Effector memory CD4-positive, alpha-beta T cell (primary cell): ENCODE data around the gene TMEM69.
"Not testable (repeated sequence)": the region's sequence is repeated elsewhere in the genome, so short reads cannot be mapped to it uniquely, and the experiment has no call there.

Source experiments
- DNase-seq, 3 donors: peaks; one replicate each; pipeline ENCODE4 v3.0.0-alpha.2; 2020
- H3K27ac ChIP-seq: 2 replicates; pipeline ENCODE4 v1.7.0; 2013; ENCODE audit warnings: mild to moderate bottlenecking, low read length, moderate library complexity; ENCODE audit not compliant: insufficient read depth, poor library complexity, severe bottlenecking
- H3K27me3 ChIP-seq: replicated peaks from 2 replicates; pipeline ENCODE4 v1.7.0; 2013; ENCODE audit warnings: mild to moderate bottlenecking, low read length; ENCODE audit not compliant: insufficient read depth, control insufficient read depth, poor library complexity, severe bottlenecking
- H3K36me3 ChIP-seq: 2 replicates; pipeline ENCODE4 v1.7.0; 2013; ENCODE audit warnings: mild to moderate bottlenecking, low read length, moderate library complexity; ENCODE audit not compliant: control insufficient read depth, insufficient read depth
- H3K4me1 ChIP-seq: 2 replicates; pipeline ENCODE4 v1.7.0; 2013; ENCODE audit warnings: low read length, mild to moderate bottlenecking; ENCODE audit not compliant: control insufficient read depth, insufficient read depth, poor library complexity, severe bottlenecking
- H3K4me3 ChIP-seq: 2 replicates; pipeline ENCODE4 v1.7.0; 2013; ENCODE audit warnings: low read length, low read depth, mild to moderate bottlenecking; ENCODE audit not compliant: insufficient read depth, poor library complexity, severe bottlenecking
- H3K9me3 ChIP-seq: 2 replicates; pipeline ENCODE4 v1.7.0; 2013; ENCODE audit warnings: mild to moderate bottlenecking, low read length, moderate library complexity; ENCODE audit not compliant: control insufficient read depth

Gene TMEM69

DNA sequence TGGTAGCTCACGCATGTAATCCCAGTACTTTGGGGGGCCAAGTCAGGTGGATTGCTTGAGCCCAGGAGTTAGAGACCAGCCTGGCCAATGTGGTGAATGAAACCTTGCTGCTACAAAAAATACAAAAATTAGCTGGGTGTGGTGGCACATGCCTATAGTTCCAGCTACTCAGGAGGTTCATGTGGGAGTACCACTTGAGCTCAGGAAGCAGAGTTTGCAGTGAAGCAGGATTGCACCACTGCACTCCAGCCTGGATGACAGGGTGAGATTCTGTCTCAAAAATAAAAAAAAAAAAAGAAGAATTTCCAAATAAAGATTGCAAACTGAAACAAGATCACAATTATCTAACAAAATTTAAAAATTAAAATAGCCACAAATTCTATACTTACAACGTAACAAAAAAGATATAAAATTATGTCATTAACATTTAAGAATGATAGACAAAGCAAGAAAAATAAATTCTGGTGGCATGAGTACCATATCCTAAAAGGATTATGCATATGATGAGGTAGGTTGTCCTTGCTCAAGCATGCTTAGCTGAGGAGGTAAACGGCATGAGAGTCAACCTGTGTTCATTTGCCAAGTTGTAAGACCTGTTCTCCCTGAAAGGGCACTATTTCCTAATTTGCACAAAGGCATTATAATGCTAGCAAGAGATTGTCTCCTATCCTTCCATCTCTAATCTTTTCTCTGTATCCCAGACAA lies 42.2 kb downstream of the TMEM69 start:
- no peak for DNase-seq
- Histone ChIP-seq H3K4me3 (no peak overlapping the region), H3K9me3 (no peaks in the 10 kb centered on the region), H3K27me3 (no peaks in the 10 kb centered on the region), H3K4me1 (no peaks in the 10 kb centered on the region), H3K27ac (no peak overlapping the region), H3K36me3 (no peaks in the 10 kb centered on the region)

DNA sequence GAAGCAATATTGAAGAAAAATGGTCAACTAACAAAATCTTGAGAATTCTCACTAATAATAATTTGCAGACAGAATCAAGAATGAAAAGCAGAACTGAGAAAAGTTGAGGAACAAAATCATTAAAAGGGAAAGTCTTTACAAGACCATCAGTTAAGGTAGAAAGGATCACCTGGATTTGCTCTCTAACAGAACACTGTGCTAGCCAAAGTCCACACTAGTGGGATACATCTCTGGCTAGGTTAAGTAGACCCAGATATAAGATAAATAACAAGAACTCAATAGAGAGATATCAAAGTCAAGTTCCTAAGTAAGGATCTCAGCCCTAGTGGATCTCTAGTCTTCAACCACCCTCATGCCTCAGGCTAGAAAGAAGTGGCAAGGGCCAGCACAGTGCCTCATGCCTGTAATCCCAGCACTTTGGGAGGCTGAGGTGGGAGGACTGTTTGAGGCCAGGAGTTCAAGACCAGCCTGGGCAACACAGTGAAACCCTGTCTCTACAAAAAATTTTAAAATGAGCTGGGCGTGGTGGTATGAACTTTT lies 42.9 kb downstream of the TMEM69 start:
- Histone ChIP-seq H3K4me3 (no peak overlapping the region), H3K27ac (no peak overlapping the region), H3K36me3 (no peaks in the 10 kb centered on the region), H3K27me3 (no peaks in the 10 kb centered on the region), H3K4me1 (no peaks in the 10 kb centered on the region), H3K9me3 (no peaks in the 10 kb centered on the region)
- DNase-seq, result no peak

GRCh38 chr1:45739137-45739536 lies 51.2 kb downstream of the TMEM69 start:
- no peak for DNase-seq
- no peak overlapping the region for H3K4me3 ChIP-seq

DNA sequence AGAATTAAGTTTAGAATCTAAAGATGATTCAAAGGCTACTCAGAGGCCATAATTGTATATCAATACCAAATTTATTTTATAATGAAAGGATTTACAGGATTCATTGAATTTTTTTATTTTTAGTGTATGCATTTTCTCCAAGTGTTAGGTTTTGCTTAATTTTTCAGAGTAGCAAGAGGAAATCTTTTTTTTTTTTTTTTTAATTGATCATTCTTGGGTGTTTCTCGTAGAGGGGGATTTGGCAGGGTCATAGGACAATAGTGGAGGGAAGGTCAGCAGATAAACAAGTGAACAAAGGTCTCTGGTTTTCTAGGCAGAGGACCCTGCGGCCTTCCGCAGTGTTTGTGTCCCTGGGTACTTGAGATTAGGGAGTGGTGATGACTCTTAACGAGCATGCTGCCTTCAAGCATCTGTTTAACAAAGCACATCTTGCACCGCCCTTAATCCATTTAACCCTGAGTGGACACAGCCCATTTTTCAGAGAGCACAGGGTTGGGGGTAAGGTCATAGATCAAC lies 51.7 kb downstream of the TMEM69 start:
- H3K4me1 ChIP-seq, DNase-seq, H3K27me3 ChIP-seq, H3K27ac ChIP-seq, H3K4me3 ChIP-seq, H3K36me3 ChIP-seq, H3K9me3 ChIP-seq: not testable (repeated sequence)

More at GRCh38 chr1:45739137-45739536, 51.2 kb downstream of the TMEM69 start:
- Histone ChIP-seq H3K4me1 (no peaks in the 10 kb centered on the region), H3K27me3 (no peaks in the 10 kb centered on the region), H3K36me3 (peaks cover 7% of the 10 kb centered on the region), H3K9me3 (no peaks in the 10 kb centered on the region), H3K27ac (no peak overlapping the region)
